ENCODE data around the gene ZER1.
A peak's percentile ranks its signal among the peaks of the same experiment; 100 is the strongest.

The ZER1 gene

GRCh38 chr9:128771745-128772519 is at the start of gene ZER1:
Gene ZER1, minus strand, starts transcription at chr9:128771927. Its CDS starts 16,362 bp downstream, at chr9:128755565.
- H3K4me3 ChIP-seq (ENCODE audit: low read length), result peak within 1 kb of the TSS; percentile 91
- H3K9ac ChIP-seq (ENCODE audit: low read length), result peak within 1 kb of the TSS; percentile 90
- H3K27me3 ChIP-seq (ENCODE audit: control insufficient read depth, insufficient read depth, low read length), result no peaks in the 10 kb centered on the region
- peak within 1 kb of the TSS; percentile 97 for H3K27ac ChIP-seq (ENCODE audit: low read depth, low read length)
- peaks cover 4% of the 10 kb centered on the region for H3K4me1 ChIP-seq (ENCODE audit: control insufficient read depth, insufficient read depth, low read length)
- H3K36me3 ChIP-seq (ENCODE audit: control insufficient read depth, insufficient read depth, low read length), result peaks cover 6% of the 10 kb centered on the region

- no peak overlapping the region for H3K27ac ChIP-seq (ENCODE audit: low read depth, low read length)
- H3K36me3 ChIP-seq (ENCODE audit: control insufficient read depth, insufficient read depth, low read length), result peaks cover 19% of the 10 kb centered on the region
- H3K4me3 ChIP-seq (ENCODE audit: low read length), result no peak overlapping the region
- H3K27me3 ChIP-seq (ENCODE audit: control insufficient read depth, insufficient read depth, low read length), result no peaks in the 10 kb centered on the region
- H3K9ac ChIP-seq (ENCODE audit: low read length), result no peak overlapping the region
- H3K4me1 ChIP-seq (ENCODE audit: control insufficient read depth, insufficient read depth, low read length), result peaks cover 8% of the 10 kb centered on the region
These were observed 49.2 kb upstream of the ZER1 start for GRCh38 chr9:128820665-128821583.

- H3K27ac ChIP-seq (ENCODE audit: low read depth, low read length), result peak overlapping the region; percentile 86
- peaks cover 13% of the 10 kb centered on the region for H3K36me3 ChIP-seq (ENCODE audit: control insufficient read depth, insufficient read depth, low read length)
- no peaks in the 10 kb centered on the region for H3K27me3 ChIP-seq (ENCODE audit: control insufficient read depth, insufficient read depth, low read length)
- H3K9ac ChIP-seq (ENCODE audit: low read length), result no peak overlapping the region
- H3K4me1 ChIP-seq (ENCODE audit: control insufficient read depth, insufficient read depth, low read length), result peaks cover 8% of the 10 kb centered on the region
- H3K4me3 ChIP-seq (ENCODE audit: low read length), result peak overlapping the region; percentile 30
These were observed 48.3 kb upstream of the ZER1 start for GRCh38 chr9:128819716-128820664.

- Histone ChIP-seq H3K36me3 (ENCODE audit: control insufficient read depth, insufficient read depth, low read length) (peaks cover 9% of the 10 kb centered on the region), H3K9ac (ENCODE audit: low read length) (peak overlapping the region; percentile 56), H3K4me1 (ENCODE audit: control insufficient read depth, insufficient read depth, low read length) (peaks cover 8% of the 10 kb centered on the region), H3K27ac (ENCODE audit: low read depth, low read length) (peak overlapping the region; percentile 86), H3K4me3 (ENCODE audit: low read length) (peak overlapping the region; percentile 84), H3K27me3 (ENCODE audit: control insufficient read depth, insufficient read depth, low read length) (no peaks in the 10 kb centered on the region)
These were observed 47.4 kb upstream of the ZER1 start for GRCh38 chr9:128818839-128819715.

GRCh38 chr9:128818099-128818838 is 46.5 kb upstream of the ZER1 start, which contains the start of gene ENDOG:
Gene ENDOG, plus strand, starts transcription at chr9:128818500. Its CDS starts 185 bp downstream, at chr9:128818685.
- Histone ChIP-seq H3K9ac (ENCODE audit: low read length) (peak within 1 kb of the TSS; percentile 56), H3K4me1 (ENCODE audit: control insufficient read depth, insufficient read depth, low read length) (peaks cover 8% of the 10 kb centered on the region), H3K27ac (ENCODE audit: low read depth, low read length) (peak within 1 kb of the TSS; percentile 86), H3K36me3 (ENCODE audit: control insufficient read depth, insufficient read depth, low read length) (peaks cover 9% of the 10 kb centered on the region), H3K27me3 (ENCODE audit: control insufficient read depth, insufficient read depth, low read length) (no peaks in the 10 kb centered on the region), H3K4me3 (ENCODE audit: low read length) (peak within 1 kb of the TSS; percentile 84)

GRCh38 chr9:128810873-128811272 is 39.1 kb upstream of the ZER1 start:
- no peak overlapping the region for H3K4me3 ChIP-seq (ENCODE audit: low read length)
- H3K27me3 ChIP-seq (ENCODE audit: control insufficient read depth, insufficient read depth, low read length), result no peaks in the 10 kb centered on the region
- no peak overlapping the region for H3K27ac ChIP-seq (ENCODE audit: low read depth, low read length)
- no peak overlapping the region for H3K9ac ChIP-seq (ENCODE audit: low read length)
- H3K4me1 ChIP-seq (ENCODE audit: control insufficient read depth, insufficient read depth, low read length), result no peaks in the 10 kb centered on the region
- H3K36me3 ChIP-seq (ENCODE audit: control insufficient read depth, insufficient read depth, low read length), result peaks cover 12% of the 10 kb centered on the region

- no peaks in the 10 kb centered on the region for H3K4me1 ChIP-seq (ENCODE audit: control insufficient read depth, insufficient read depth, low read length)
- no peaks in the 10 kb centered on the region for H3K27me3 ChIP-seq (ENCODE audit: control insufficient read depth, insufficient read depth, low read length)
- H3K27ac ChIP-seq (ENCODE audit: low read depth, low read length), result no peak overlapping the region
- peaks cover 17% of the 10 kb centered on the region for H3K36me3 ChIP-seq (ENCODE audit: control insufficient read depth, insufficient read depth, low read length)
- H3K4me3 ChIP-seq (ENCODE audit: low read length), result no peak overlapping the region
- no peak overlapping the region for H3K9ac ChIP-seq (ENCODE audit: low read length)
These were observed 38.1 kb upstream of the ZER1 start for GRCh38 chr9:128809831-128810230.

- H3K36me3 ChIP-seq (ENCODE audit: control insufficient read depth, insufficient read depth, low read length), result peaks cover 18% of the 10 kb centered on the region
- no peak overlapping the region for H3K9ac ChIP-seq (ENCODE audit: low read length)
- no peak overlapping the region for H3K4me3 ChIP-seq (ENCODE audit: low read length)
- no peak overlapping the region for H3K27ac ChIP-seq (ENCODE audit: low read depth, low read length)
- no peaks in the 10 kb centered on the region for H3K27me3 ChIP-seq (ENCODE audit: control insufficient read depth, insufficient read depth, low read length)
- H3K4me1 ChIP-seq (ENCODE audit: control insufficient read depth, insufficient read depth, low read length), result no peaks in the 10 kb centered on the region
These were observed 37.4 kb upstream of the ZER1 start for GRCh38 chr9:128809036-128809599.

GRCh38 chr9:128808543-128808942 is 36.8 kb upstream of the ZER1 start:
- no peaks in the 10 kb centered on the region for H3K27me3 ChIP-seq (ENCODE audit: control insufficient read depth, insufficient read depth, low read length)
- no peaks in the 10 kb centered on the region for H3K4me1 ChIP-seq (ENCODE audit: control insufficient read depth, insufficient read depth, low read length)
- H3K9ac ChIP-seq (ENCODE audit: low read length), result no peak overlapping the region
- peaks cover 23% of the 10 kb centered on the region for H3K36me3 ChIP-seq (ENCODE audit: control insufficient read depth, insufficient read depth, low read length)
- H3K27ac ChIP-seq (ENCODE audit: low read depth, low read length), result no peak overlapping the region
- H3K4me3 ChIP-seq (ENCODE audit: low read length), result no peak overlapping the region

GRCh38 chr9:128807827-128808226 is 36.1 kb upstream of the ZER1 start:
- Histone ChIP-seq H3K9ac (ENCODE audit: low read length) (no peak overlapping the region), H3K36me3 (ENCODE audit: control insufficient read depth, insufficient read depth, low read length) (peaks cover 28% of the 10 kb centered on the region), H3K27ac (ENCODE audit: low read depth, low read length) (no peak overlapping the region), H3K4me1 (ENCODE audit: control insufficient read depth, insufficient read depth, low read length) (no peaks in the 10 kb centered on the region), H3K27me3 (ENCODE audit: control insufficient read depth, insufficient read depth, low read length) (no peaks in the 10 kb centered on the region), H3K4me3 (ENCODE audit: low read length) (no peak overlapping the region)

Data from rectal smooth muscle tissue (tissue), 1 donor.